Thyroid gland (tissue), 4 donors: ENCODE data around the gene DDB1. TPM values are rescaled to one million over a fixed set of nuclear protein-coding genes. Genes with fewer than 3 reads are reported as not detected.

Experiments
- DNase-seq, 2 donors: peaks; one replicate each; pipeline ENCODE4 v3.0.0-alpha.2; 2019
- H3K27ac ChIP-seq, 3 donors: fragments of 200-600 bp; sonication (generic); 1 replicate in 2 of 3; 2 replicates in 1 of 3; pipeline ENCODE4 v1.5.1; 2016 to 2019; ENCODE audit warnings: mild to moderate bottlenecking in 1 of 3, moderate library complexity in 1 of 3
- H3K27me3 ChIP-seq: fragments of 200-600 bp; sonication (generic); one replicate; pipeline ENCODE4 v1.5.1; 2019
- H3K36me3 ChIP-seq, 2 donors: fragments of 200-600 bp; sonication (generic); one replicate each; pipeline ENCODE4 v1.5.1; 2016 to 2019
- H3K4me1 ChIP-seq, 2 donors: fragments of 200-600 bp; sonication (generic); one replicate each; pipeline ENCODE4 v1.5.1; 2017 to 2019
- H3K4me3 ChIP-seq, 3 donors: fragments of 200-600 bp; sonication (generic); replicated peaks in 1 of 3; 1 replicate in 2 of 3; 2 replicates in 1 of 3; pipeline ENCODE4 v1.5.1; 2016; ENCODE audit warnings: mild to moderate bottlenecking in 1 of 3
- H3K9me3 ChIP-seq: fragments of 200-600 bp; sonication (generic); one replicate; pipeline ENCODE4 v1.5.1; 2017
- POLR2A ChIP-seq, 2 donors: fragments of 450-650 bp; IDR thresholded peaks; one replicate each; pipeline ENCODE4 v1.6.1; 2017; ENCODE audit warnings: antibody characterized with exemption in 2 of 2, mild to moderate bottlenecking in 2 of 2, moderate library complexity in 1 of 2
- WGBS, 2 donors: methylation state at CpG; one replicate each; pipeline ENCODE4 v1.1.5; 2017; 5-methylcytosine and 5-hydroxymethylcytosine counted together
- intact Hi-C: fragments of 100-400 bp; cut with DNase I; formaldehyde crosslinking; loops from one replicate; pipeline ENCODE4 v1.15.1; 2023
- total RNA-seq, 4 donors: library from RNA; depleted of rRNA; stranded (reverse); fragments of >200 nt; gene quantifications; one replicate each; pipeline ENCODE4 v1.2.3, GENCODE V29; 2016
- TF ChIP-seq, protein P1 (sequence below), 6 experiments: fragments of 200-600 bp in 3 of 6; fragments of 450-650 bp in 3 of 6; sonication (generic) in 3 of 6; IDR thresholded peaks; one replicate each; pipeline ENCODE4 v1.5.1; 2016 to 2019; ENCODE audit warnings: antibody characterized with exemption in 6 of 6, mild to moderate bottlenecking in 2 of 6, inconsistent platforms in 1 of 6, moderate library complexity in 1 of 6

The DDB1 gene
- total RNA-seq, 4 donors from 2014 or later = 132 to 211 (median 182) TPM

DNA sequence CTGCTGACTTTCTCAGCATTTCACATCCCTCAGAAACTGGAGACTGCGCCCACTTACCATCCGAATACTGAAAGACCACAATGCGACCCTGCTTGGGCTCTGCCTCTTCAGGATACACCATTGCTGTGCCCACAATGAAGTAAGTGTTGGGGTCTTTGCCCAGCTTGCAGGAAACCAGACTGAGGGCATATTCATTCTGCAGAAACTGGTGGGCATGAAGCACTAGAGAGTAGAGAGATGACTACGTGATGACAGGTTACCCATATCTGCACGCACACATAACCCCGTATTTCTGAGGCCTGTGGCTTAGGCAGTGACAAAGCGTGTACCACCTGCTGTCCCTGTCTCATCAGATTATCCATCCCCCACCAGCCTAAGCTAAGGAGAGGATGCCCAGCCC is 23.2 kb downstream of the DDB1 start:
- no peak for DNase-seq
- H3K27me3 ChIP-seq = no peaks in the 10 kb centered on the region
- H3K9me3 ChIP-seq = no peaks in the 10 kb centered on the region
- H3K36me3 ChIP-seq = peaks cover 77 to 96% of the 10 kb centered on the region in 2 donors
- H3K4me1 ChIP-seq = no peaks in the 10 kb centered on the region
- WGBS, 2 donors = 92 to 98% methylated on average over 7 of the region's 7 CpGs
- no peak overlapping the region for H3K4me3 ChIP-seq
- intact Hi-C loops = no loop called here
- TF ChIP-seq, protein P1, sequence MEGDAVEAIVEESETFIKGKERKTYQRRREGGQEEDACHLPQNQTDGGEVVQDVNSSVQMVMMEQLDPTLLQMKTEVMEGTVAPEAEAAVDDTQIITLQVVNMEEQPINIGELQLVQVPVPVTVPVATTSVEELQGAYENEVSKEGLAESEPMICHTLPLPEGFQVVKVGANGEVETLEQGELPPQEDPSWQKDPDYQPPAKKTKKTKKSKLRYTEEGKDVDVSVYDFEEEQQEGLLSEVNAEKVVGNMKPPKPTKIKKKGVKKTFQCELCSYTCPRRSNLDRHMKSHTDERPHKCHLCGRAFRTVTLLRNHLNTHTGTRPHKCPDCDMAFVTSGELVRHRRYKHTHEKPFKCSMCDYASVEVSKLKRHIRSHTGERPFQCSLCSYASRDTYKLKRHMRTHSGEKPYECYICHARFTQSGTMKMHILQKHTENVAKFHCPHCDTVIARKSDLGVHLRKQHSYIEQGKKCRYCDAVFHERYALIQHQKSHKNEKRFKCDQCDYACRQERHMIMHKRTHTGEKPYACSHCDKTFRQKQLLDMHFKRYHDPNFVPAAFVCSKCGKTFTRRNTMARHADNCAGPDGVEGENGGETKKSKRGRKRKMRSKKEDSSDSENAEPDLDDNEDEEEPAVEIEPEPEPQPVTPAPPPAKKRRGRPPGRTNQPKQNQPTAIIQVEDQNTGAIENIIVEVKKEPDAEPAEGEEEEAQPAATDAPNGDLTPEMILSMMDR (IDR thresholded peaks at IDR 0.05) = no peak
- TF ChIP-seq POLR2A (IDR thresholded peaks at IDR 0.05) = no peak
- H3K27ac ChIP-seq = no peak overlapping the region

DNA sequence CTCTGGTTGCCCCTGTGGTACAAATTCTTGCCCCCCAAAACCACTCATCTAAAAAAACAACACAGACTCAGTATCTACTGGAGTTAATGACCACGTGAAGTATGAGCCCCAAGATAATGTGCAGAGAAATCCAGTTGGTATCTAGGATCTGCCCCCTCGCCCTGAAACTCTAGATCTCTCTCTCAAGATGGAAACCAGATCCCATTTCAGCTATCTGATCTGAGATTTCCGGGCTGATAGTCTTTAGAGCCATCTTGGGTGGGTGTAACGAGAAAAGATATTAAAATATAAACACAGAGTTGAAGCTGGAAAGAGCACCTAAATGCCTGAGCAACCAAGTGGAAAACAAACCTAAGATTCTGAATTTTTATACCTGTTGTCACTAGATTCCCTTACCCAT is 23.8 kb downstream of the DDB1 start:
- WGBS, 2 donors = 88 to 90% methylated on average over 4 of the region's 4 CpGs
- peaks cover 78 to 90% of the 10 kb centered on the region in 2 donors for H3K36me3 ChIP-seq
- DNase-seq = no peak
- no peaks in the 10 kb centered on the region for H3K4me1 ChIP-seq
- TF ChIP-seq, protein P1 (IDR thresholded peaks at IDR 0.05) = no peak
- no peak for TF ChIP-seq POLR2A (IDR thresholded peaks at IDR 0.05)
- H3K4me3 ChIP-seq = no peak overlapping the region
- H3K27ac ChIP-seq = no peak overlapping the region
- H3K9me3 ChIP-seq = no peaks in the 10 kb centered on the region
- intact Hi-C loops = no loop called here
- no peaks in the 10 kb centered on the region for H3K27me3 ChIP-seq

DNA sequence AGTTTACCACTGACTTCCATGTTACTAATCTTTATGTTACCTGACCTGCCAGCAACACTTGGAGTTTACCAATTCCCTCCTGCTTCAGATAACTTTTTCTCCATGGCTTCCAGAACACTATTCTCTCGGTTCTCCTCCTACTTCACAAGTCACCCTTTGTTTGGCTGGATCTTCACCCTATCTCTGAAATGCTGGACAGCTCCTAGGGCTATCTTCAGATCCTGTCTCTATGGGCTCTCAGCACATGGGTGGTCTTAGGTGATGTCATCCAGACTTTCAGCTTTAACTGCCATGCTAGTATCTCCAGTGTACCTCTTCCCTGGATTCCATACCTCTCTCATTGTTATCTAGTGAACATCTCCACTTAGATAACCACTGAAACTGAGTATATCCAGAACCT is 25.6 kb downstream of the DDB1 start:
- 79 to 94% methylated on average over 1 of the region's 1 CpG for WGBS, 2 donors
- TF ChIP-seq POLR2A (IDR thresholded peaks at IDR 0.05) = no peak
- TF ChIP-seq, protein P1 (IDR thresholded peaks at IDR 0.05) = no peak
- intact Hi-C loops = no loop called here
- DNase-seq = no peak
- Histone ChIP-seq H3K4me3 (no peak overlapping the region), H3K4me1 (no peaks in the 10 kb centered on the region), H3K9me3 (no peaks in the 10 kb centered on the region), H3K27ac (no peak overlapping the region), H3K36me3 (peaks cover 78 to 89% of the 10 kb centered on the region in 2 donors), H3K27me3 (no peaks in the 10 kb centered on the region)

DNA sequence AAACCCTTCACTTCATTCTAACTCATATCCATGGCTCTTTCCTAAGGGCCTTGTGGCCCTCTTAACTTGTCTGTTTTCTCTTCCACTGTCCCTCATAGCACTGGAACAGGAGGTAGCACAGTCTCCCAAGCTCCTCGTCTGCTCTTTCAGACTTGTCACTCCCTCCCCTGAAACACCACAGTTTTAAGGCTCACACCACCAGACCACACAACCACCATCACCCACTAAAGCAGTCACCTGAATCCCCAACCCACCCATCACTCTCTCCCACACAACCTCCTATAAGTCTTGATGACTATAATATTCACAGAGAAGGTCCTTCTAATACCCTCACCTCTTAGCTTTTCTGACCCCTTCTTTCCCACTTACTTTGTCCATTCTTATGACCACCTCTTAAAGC is 26.7 kb downstream of the DDB1 start:
- Histone ChIP-seq H3K36me3 (peaks cover 79 to 89% of the 10 kb centered on the region in 2 donors), H3K27ac (no peak overlapping the region), H3K9me3 (no peaks in the 10 kb centered on the region), H3K27me3 (no peaks in the 10 kb centered on the region), H3K4me3 (no peak overlapping the region), H3K4me1 (no peaks in the 10 kb centered on the region)
- no peak for DNase-seq
- WGBS, 2 donors = 84 to 97% methylated on average over 1 of the region's 1 CpG
- TF ChIP-seq, protein P1 (IDR thresholded peaks at IDR 0.05) = no peak
- no peak for TF ChIP-seq POLR2A (IDR thresholded peaks at IDR 0.05)
- intact Hi-C loops = no loop called here

DNA sequence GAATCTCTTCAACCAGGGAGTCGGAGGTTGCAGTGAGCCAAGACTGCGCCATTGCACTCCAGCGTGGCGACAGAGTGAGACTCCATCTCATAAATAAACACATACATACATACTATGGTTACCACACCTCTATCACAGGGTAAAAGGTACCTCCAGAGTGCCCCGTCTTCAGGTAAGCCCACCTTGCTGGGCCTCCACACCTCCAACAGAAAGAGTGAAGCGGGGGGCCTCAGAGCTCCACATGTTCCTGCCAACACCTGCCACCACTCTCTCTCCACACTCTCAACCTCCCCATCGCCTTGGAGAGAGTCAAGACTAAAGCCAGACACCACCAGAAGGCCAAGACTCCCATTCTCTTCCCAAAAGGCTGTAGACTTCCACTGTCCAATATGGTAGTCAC is 27.5 kb downstream of the DDB1 start:
- WGBS, 2 donors = 98% methylated on average over 7 of the region's 7 CpGs
- H3K4me3 ChIP-seq = no peak overlapping the region
- H3K27me3 ChIP-seq = no peaks in the 10 kb centered on the region
- intact Hi-C loops = no loop called here
- no peaks in the 10 kb centered on the region for H3K9me3 ChIP-seq
- H3K36me3 ChIP-seq = peaks cover 79 to 89% of the 10 kb centered on the region in 2 donors
- TF ChIP-seq, protein P1 (IDR thresholded peaks at IDR 0.05) = no peak
- TF ChIP-seq POLR2A (IDR thresholded peaks at IDR 0.05) = no peak
- H3K4me1 ChIP-seq = no peaks in the 10 kb centered on the region
- H3K27ac ChIP-seq = no peak overlapping the region
- no peak for DNase-seq
